IPS-NIHi7 (cell line): ENCODE measurements around the gene CACNA2D2.

Experiments
- DNase-seq: peaks from one replicate; pipeline ENCODE4 v3.0.0; 2012; ENCODE audit warnings: mixed read lengths; ENCODE audit errors: extremely low spot score

Gene CACNA2D2

DNA sequence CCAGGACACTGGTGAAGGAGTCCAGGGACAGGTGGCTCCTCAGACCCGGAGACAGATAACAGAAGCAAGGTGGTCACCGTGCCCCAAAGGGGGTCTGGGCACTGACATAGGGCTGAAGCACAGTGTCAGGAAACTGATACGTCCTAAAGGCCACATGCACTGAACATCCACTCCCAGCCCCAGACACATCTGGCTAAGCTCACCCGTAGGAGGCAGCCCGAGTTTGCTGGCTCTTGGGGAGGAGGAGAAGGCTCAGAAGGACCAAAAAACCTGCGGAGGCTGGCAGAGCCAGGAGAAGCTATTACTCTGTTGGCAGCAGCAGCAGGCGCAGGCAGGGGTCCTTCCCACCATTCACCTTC lies 1.2 kb downstream of the CACNA2D2 start:
- no peak for DNase-seq

DNA sequence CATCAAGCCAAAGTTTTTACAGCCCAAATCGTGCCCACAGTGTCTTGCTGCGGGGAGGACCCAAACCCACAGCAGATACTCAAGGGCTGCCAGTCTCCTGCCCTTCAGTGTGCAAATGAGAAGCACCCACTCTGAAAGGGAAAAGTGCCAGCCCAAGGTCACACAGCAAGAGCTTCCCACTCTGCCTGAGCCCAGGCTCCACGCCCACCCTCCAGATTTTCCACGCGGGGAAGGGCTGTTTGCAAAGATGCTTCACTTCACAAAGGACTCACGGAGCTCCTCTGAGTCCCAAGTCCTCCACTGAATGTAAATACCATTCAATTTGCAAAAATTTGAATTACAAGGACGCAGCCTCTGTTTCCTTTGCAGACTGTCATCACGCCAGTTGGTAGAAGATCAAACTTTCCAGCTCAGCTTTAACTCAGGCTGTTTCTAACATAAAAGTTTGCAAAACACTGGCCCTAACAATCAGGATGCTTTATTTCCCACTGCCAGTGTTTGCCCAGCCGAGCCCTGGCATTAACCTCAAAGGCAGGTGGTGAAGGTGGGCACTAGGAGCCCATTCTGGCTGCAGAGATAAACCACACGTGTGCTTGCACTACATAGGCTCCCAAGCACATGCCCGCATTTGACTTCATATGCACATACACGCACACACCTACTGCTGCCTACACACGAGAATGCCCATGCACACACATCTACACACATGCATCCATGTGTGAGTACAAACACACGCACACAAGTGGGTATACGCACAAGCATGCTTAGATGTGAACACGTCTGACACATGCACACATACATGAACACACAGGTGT lies 7.6 kb downstream of the CACNA2D2 start:
- no peak for DNase-seq

DNA sequence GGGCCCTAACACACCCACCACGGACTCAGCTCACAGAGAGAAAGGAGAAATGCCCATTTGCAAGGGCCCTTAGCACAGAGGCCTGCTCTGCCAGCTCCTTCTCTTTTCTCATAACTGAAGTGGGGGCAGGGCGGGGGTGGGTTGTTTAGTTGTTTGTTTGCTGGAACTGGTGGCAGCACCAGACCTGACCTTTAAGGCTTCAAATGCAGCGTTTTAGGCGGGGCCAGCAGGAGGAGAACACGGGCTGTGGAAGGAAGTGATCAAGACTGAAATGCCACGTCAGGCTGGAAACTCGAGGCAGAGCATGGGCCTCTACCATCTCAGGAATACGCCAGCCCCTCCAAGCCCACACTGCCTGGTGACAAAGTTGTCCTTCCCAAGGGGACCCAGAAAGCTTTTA lies 9.3 kb downstream of the CACNA2D2 start:
- DNase-seq, result no peak

DNA sequence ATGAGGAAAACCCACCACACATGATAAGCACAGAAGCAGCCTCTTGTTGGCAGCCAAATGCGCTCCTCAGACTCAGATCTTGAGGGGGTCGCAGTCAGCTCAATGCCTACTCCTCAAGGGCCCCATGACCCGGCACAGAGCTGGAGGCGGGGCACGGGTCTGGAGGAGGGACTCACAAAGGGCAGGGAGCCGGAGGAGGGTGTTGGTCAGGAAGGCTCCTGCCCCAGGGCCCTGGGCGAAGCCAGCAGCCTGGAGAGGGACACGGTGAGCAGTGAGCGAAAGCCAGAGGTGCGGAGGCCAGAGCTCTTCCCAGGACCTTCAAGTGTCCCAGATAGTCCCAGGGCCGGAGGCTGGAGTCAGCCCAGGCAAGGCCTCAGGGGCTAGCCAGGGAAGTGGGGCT lies 9.8 kb downstream of the CACNA2D2 start:
- no peak for DNase-seq

DNA sequence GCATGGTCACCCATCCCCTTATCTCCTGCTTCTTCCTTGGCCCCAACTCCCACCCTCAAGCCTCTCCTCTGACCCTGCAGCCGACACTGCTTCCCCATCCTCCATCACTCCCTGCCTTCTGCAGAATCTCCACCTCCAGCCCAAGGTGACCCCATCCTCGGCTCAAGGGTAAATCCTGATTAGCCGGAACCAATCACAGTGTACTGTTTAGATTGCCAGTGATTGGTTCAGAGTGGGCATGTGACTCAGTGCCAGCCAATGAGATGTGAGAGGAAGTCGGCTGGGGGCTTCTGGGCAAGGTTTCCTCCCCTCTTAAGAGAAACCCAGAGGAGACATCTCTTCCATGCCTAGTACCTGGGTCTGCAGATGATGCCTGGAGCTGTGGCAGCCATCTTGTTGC lies 10.3 kb downstream of the CACNA2D2 start:
- no peak for DNase-seq

DNA sequence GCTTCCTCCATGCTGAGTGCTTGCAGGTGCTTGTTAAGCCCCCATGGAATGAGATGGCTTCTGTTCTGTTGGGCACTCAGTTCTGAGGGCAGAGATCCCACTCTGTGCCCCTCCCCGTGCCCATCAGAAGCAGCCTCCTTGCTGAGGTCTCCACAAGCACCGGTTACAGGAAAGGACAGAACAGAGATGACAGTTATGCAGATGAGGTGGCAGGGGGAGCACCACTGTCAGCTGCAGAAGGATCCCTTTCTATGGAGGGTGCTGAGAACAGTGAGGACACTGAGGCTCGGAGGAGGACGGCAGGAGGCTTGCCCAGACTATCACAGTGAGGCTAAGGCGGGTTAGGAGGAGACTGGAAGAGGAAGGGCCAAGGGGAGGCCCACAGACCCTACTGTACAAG lies 12.4 kb downstream of the CACNA2D2 start:
- DNase-seq, result no peak

DNA sequence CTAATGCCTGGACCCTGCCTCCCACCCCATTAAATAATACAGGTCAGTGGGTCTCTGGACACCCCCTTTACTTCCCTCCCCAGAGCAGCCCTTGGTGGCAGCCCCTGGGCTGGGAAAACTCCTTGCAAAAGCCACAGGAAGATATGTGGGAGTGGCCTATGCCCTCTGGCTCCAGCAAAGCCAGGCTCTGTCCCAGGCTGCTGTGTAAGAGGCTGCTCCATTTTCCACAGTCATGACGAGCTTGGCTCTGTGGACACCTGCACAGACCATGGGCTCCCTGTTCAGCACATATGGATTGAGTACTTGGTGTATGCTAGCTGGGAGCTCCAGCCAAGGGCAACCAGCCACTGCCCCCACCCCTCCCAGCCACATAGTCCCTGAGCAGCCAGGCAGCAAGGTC lies 13.0 kb downstream of the CACNA2D2 start:
- no peak for DNase-seq

DNA sequence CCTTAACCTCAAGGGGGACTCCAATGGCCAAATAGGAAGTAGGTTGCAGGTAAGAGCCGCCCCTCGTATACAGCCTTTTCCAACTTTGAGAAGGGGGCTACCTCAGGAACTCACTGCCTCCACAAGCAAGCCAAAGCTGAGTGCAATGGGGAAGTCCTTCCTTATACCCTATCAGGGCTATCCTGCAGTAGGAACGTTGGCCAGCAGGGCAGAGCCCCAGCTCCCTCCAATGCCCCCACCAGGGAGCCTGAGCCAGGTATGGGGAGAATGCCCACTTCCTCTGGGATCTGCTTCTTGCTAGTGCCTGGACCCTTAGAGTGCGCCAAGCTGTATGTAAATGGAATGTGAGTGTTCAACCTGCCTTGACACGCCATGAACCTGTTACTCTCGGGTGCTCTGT lies 16.3 kb downstream of the CACNA2D2 start:
- peak; percentile 30 for DNase-seq

DNA sequence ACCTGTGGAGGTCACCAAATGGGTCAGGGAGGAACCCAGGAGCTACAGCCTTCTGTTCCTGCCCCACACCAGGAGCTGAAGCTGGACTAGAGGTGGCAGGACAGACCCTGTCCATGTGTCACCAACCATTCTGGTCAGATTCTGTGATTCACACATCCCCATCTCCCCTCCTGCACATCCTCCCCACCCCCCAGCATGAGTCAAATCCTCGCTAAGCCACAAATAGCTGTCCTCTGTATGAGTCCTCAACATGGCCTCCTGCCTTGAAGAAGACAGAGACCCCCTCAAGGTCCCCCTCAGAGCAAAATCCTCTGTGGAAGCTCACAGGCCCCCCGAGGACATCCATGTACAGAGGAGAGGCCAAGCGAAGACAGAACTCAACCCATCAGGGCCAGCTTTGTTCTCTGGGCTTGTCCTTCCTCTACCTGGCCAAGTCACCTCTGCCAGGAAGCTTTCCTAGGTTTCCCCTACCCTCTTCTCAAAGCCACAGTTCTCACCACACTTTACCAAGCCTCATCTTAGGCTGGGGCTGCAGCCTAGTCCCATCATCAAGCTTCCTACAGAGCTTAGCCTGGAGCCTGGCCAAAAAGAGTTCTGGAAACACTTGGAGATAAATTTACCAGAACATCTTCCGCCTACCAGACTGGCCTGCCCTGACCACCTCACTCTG lies 17.1 kb downstream of the CACNA2D2 start:
- DNase-seq, result no peak

DNA sequence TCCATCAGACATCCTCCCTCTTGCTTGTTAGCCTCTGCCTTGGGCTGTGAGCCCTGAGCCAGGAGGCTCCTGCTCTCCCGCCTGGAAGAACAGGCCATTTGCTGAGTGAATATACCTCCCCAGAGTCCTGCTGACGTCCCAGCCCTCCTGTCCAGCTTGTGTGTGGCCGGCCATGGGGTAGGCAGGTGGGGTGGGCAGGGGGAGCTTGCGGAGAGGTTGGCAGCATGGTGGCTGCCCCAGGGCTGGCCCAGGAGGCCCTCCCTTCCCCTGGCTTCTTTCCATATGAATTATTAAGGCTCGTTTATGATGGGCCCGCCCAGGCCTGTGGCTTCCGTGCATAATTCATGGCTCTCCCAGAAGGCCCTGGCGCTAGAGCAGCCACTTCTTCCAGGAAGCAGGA lies 18.7 kb downstream of the CACNA2D2 start:
- DNase-seq, result no peak

DNA sequence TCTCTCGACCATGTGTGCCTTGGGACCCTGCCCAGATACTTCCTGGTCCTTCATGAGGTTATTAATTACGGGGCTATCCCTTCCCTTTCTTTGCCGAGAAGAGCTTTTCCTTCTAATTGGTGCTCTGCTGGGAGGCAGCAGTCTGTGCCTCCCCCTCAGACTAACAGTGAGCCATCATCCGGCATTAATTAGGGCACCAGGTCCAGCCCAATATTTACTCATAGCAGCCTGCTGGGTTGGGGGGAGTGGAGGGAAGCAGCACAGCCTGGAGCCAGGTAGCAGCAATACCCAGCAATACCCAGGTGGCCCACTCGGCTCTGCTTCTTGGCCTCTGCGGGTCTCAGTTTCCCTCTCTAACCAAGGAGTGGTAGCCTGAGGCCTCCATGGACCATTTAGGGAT lies 20.1 kb downstream of the CACNA2D2 start:
- DNase-seq, result no peak

DNA sequence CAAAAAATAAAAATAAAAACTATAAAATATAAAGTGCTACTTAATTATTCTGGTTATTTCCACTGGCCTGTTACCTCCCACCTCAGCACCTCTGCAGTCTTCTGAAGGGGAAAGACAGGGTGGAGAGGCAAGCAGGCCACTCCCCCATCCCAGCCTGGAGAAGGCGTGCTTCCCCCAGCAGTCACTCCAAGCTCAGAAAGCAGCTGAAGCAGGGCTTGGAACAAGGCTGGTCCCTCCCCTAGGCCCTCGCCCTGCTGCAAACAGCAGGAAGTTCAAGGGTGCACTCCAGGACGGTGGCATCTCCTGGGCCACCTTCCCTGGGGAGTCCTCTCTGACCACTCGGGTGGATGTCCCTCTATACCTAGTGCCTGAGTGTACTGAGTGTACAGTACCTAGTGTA lies 21.4 kb downstream of the CACNA2D2 start:
- DNase-seq, result peak; percentile 74

DNA sequence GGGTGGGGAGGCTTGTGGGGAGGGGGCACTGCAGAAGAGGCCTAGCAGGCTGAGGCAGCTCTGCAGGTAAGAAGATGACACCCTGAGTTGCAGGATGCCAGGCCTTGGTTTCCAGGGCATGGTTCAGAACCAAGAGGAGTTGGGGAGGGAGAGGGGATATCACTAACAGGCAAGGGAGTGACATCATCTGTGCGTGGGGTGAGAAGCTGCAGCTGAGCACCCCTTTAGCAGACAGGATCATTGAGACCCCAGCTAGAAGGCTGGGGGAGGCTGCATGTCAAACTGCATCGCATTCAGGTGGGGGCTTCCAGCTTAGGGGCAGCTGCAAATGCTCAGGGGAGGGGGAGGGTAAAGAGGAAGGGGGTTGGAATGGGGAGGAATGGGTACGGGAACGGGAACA lies 23.0 kb downstream of the CACNA2D2 start:
- DNase-seq, result no peak

DNA sequence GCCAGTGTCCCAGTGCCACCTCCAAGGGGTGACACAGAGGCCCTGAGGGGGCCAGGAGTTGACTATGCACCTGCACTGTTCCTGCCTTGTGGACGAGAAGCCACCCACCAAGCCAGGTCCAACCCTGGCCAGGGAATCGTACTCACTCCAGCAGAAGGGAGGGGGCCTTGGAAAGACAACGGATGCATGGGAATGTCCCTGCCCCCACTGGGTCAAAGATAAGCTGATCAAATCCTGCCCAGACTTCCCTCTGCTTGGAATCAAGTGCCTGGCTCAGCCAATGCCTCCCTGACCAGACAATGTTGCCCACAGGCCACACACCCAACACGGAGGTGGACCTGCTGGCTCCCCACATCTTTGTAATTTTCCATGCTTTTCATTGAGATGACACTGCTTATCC lies 23.9 kb downstream of the CACNA2D2 start:
- no peak for DNase-seq

DNA sequence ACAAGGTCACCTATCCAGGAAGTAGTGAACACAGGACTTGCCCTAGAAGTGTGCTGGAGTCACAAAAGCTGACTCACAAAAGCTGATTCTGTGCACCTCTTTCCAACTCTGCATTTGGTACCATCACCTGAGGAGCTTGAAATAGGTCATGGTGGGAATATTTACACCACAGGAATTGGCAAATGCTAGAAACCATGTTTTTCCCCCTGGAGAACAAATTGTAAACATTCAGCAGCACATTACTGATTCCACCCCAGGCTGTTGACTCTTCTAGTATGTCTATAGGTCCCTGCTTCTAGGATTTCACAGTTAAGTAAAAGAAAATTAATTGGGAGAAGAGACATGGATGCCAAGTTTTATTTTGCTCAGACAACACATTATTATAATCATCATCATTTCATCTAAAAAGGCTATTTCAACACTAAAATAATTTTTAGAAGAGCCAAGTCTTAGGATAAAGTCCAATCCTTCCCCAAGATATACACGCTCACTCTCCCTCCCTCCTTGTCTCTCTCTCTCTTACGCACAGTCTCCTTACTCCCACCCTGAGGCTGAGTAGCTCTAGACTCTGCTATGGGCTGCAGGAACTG lies 24.7 kb downstream of the CACNA2D2 start:
- DNase-seq, result no peak

DNA sequence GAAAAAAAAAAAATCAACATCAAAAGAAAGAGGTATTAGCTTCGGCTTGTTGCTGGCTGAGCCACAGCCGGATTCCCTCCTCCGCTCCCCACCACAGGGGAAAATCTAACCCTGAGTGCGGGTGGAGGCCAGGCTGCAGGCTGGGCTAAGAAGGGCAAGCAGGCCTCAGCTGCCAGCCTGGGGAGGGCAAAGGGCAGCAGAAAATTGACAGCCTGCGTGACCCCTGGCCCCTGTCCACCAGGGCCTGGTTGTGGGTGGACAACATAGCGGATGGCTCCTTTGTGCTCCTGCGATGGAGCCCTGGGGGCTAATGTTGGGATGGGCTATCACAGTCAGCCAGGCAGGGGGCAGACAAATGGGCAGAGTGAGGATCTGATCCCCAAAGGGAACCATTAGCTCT lies 25.4 kb downstream of the CACNA2D2 start:
- DNase-seq, result no peak

DNA sequence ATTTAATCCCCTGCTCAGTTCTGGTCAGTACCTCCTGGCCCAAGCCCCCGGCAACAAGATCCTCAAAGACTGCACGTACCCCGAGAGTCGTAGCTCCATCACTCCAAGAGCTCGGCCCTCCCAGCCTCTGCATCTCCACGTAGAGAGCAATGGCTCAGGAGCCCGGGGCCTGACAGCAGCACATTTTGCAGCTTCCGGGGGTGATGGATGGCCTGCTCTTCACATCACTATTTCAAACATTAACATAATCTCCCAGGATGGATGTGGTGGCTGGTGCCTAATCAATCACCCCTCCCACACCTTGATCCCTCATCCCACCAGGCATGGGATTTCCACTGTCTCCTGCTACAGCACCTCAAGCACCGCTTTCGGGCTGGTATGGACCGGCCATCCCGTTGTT lies 28.1 kb downstream of the CACNA2D2 start:
- no peak for DNase-seq

DNA sequence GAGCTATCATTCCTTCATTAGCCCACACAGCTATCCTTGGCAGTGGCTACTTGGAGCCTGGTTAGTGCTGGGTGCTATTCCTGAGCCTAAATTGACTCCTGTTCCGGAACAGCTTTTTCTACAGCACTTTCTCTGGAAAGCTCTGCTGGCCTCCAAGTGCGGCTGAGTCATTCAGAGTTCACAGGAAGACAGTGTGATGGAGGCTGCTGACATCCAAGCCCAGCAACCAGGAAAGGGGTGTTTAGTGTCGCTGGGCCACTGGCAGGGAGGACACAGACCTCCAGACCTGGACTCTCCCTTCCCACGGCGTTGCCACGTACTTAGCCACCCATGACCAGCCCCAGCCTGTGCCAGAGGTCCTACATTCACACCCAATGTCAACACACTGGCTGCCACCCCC lies 28.7 kb downstream of the CACNA2D2 start:
- no peak for DNase-seq

DNA sequence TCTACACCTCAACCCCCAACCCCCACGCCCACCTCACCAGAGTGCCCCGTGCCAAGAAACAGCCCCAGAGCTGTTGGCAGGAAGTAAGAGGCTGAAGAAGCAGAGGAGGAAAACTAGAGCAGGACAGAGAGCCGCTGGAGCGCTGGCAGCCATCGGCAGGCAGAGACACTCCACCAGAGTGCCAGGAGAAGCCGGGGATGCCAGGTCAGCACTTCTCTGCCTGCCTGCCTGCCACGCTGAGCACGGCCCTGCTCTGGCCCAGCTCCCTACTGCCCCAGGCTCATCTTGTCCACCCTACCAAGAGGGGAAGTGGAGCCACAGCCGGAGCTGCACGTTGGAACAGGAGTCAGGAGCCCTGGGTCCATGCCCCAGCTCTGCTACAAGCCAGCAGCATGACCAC lies 29.7 kb downstream of the CACNA2D2 start:
- no peak for DNase-seq

DNA sequence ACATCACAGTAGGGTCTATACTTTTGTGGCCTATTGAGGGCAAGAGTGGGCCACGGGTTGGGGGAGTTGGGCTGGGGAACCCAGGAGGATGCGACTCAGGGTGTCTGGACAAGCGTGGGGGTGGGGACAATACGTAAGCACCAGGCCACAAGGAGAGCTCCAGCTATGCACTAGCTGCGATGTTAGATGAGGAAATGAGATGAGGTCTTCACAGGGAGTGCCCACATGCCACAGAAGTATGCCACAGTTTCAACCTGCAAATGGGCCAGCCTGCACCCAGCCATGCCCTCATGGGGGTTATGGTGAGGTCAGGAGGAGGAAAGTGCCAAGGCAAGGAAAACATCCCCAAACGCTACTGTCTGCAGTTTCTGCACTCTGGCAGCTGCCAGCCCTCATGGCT lies 30.5 kb downstream of the CACNA2D2 start:
- no peak for DNase-seq

DNA sequence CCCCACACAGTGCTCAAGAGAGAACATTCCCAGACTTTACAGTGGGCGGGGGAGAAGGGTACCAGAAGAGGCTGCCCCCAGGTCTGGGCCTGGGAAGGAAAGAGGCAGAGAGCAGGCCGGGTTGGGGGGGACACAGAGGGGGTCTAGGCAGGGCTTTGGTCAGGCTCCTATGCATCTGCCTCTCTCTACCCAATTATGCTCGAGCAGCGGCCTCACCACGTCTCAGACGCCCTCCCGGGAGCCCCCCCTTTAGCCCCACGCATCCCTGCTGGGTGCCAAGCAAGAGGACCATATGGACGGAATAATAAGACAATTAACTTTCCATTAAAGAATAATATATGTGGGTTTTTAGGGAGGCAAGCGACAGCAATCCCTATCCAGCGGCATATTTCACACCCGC lies 32.8 kb downstream of the CACNA2D2 start:
- no peak for DNase-seq

DNA sequence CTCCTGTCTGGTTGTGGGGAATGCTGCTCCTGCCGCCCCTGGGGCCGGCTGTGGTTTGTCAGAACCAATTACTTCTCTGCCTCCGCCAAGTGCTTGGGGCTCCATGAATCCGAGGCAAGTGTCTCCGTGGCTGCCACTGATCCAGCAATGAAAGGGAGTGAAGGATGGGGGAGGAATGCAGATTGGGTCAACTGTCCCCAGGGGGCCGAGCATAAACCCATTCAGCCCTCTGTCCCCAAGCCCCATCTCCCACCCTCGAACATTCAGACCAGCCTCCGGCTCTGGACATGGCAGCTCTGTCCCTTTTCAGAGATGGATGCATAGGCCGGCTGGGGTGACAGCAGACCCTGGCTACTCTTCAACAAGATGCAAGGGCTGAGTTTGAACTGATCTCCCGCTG lies 35.5 kb downstream of the CACNA2D2 start:
- DNase-seq, result no peak

DNA sequence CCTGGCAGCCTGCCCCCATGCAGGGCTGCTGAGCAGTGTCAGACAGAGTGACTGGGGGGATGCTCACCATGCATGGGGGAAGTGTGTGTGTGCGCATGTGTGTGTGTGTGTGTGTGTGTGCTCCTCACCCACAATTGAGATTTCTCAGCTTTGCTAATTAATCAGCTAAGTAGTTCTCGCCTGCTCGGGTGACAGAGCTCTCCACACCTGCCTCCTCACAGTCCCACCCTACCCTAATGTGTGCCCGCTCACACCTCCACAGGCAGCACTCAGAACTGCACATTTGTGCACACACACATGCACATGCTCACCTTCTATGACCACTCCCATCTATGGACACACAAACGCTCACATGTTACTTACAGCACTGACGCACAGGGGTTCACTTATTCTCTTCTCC lies 37.3 kb downstream of the CACNA2D2 start:
- DNase-seq, result no peak
